Measurements from ENCODE around the gene ASPM. TPM values are rescaled to one million over a fixed set of nuclear protein-coding genes. Genes with fewer than 3 reads are reported as not detected.
"Not testable (repeated sequence)": the region's sequence is repeated elsewhere in the genome, so short reads cannot be mapped to it uniquely, and the experiment has no call there.

ASPM gene
- total RNA-seq, 2 experiments from 2014 or later = 26.4 to 27.6 TPM

DNA sequence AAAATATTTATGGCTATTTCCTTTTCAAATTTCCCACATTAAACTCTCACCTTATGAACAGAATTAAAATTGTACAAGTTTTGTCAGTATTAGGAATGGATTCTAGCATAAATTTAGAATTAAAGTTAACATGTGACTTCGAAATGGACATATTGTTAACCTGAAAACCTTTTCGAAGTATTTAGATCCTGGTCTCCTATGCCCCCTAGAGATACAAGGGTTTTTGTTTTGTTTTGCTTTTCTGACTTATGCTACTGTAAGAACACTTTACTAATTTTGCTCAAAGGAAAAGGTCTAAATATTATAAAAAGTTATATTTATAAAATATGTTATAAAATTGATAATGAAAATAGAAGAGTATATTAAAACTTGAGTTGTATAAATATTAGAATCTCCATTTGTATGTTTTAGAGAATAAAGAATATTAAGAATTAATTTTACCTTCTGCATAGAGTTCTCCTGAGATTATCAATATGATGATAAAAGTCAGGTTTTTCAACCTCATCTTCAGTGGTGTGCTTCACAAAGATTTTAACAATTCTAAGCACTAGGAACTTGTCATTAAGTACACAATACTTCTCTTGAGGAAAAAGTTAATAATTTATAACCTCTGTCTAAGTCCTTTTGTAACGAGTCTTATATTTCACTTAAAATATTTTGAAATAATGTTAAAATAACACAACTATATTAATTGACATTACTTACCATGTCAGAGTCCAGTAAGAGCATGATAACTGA lies 79.6 kb downstream of the ASPM start, which contains the start of gene F13B:
F13B (minus strand) TSS at position 542 of the 738 bp plus-strand sequence; CDS start at position 505, 37 bp downstream.
- Mint-ChIP-seq H3K27me3 (ENCODE audit: low read depth) (peaks cover 9% of the 10 kb centered on the region), H3K9me3 (peaks cover 2% of the 10 kb centered on the region), H3K4me3 (no peak within 1 kb of the TSS), H3K36me3 (ENCODE audit: low read depth) (no peaks in the 10 kb centered on the region), H3K27ac (no peak within 1 kb of the TSS), H3K4me1 (ENCODE audit: low read depth) (no peaks in the 10 kb centered on the region)
- intact Hi-C loops (cut with micrococcal nuclease) = no loop called here
- CTCF ChIA-PET = no interaction called here
- no peak for DNase-seq

GRCh38 chr1:197066277-197066676 lies 80.2 kb downstream of the ASPM start:
- no peak overlapping the region for H3K27ac Mint-ChIP-seq
- no peaks in the 10 kb centered on the region for H3K36me3 Mint-ChIP-seq (ENCODE audit: low read depth)
- CTCF ChIA-PET = no interaction called here
- peaks cover 2% of the 10 kb centered on the region for H3K9me3 Mint-ChIP-seq
- intact Hi-C loops (cut with micrococcal nuclease) = no loop called here
- H3K4me1 Mint-ChIP-seq (ENCODE audit: low read depth) = no peaks in the 10 kb centered on the region
- H3K4me3 Mint-ChIP-seq = no peak overlapping the region
- H3K27me3 Mint-ChIP-seq (ENCODE audit: low read depth) = peaks cover 9% of the 10 kb centered on the region
- DNase-seq = no peak

DNA sequence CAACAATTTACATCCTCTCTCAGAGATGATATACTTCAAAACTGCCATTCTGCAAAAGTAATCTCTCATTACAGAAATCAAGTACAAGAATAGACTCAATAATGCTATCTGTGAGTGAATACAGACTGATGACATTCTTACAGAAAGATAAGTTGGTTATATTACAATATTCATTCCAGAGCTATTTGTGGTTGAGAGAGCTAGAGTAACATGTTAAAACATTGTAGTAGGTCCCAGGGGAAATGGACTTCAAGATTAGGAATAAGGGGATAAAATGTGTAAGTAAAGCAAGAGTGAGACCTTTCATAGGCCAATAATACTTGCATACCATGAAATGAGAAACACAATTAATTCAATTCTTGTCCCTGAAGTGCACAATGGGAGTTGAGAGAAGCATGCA lies 80.9 kb downstream of the ASPM start:
- H3K27ac Mint-ChIP-seq = no peak overlapping the region
- H3K4me3 Mint-ChIP-seq = no peak overlapping the region
- no peak for DNase-seq
- H3K9me3 Mint-ChIP-seq = peaks cover 2% of the 10 kb centered on the region
- CTCF ChIA-PET = no interaction called here
- H3K36me3 Mint-ChIP-seq (ENCODE audit: low read depth) = no peaks in the 10 kb centered on the region
- intact Hi-C loops (cut with micrococcal nuclease) = no loop called here
- H3K27me3 Mint-ChIP-seq (ENCODE audit: low read depth) = peaks cover 9% of the 10 kb centered on the region
- H3K4me1 Mint-ChIP-seq (ENCODE audit: low read depth) = no peaks in the 10 kb centered on the region

DNA sequence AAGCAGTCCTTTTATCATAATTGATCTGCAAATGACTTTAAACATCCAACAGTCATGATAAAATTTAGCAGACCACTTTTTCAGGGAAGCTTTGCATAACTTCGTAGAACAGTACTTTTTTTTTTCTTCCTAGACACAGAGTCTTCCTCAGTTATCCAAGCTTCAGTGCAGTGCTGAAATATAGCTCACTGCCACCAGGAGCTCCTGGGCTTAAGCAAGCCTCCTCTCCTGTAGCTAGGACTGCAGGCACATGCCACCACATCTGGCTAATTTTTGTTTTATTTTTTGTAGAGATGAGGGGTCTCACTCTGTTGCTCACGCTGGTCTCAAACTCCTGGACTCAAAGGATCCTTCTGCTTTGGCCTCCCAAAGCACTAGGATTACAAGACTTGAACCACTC lies 83.3 kb downstream of the ASPM start:
- intact Hi-C loops (cut with micrococcal nuclease) = no loop called here
- H3K27ac Mint-ChIP-seq = no peak overlapping the region
- H3K27me3 Mint-ChIP-seq (ENCODE audit: low read depth) = peaks cover 8% of the 10 kb centered on the region
- CTCF ChIA-PET = interaction anchor here (0.6 kb wide), 1 partner anchor 32 kb away, joined by 3 read pairs; no protein-coding TSS in a partner anchor
- DNase-seq = no peak
- H3K9me3 Mint-ChIP-seq = no peaks in the 10 kb centered on the region
- H3K4me3 Mint-ChIP-seq = no peak overlapping the region
- H3K4me1 Mint-ChIP-seq (ENCODE audit: low read depth) = no peaks in the 10 kb centered on the region
- H3K36me3 Mint-ChIP-seq (ENCODE audit: low read depth) = no peaks in the 10 kb centered on the region

GRCh38 chr1:197062692-197063091 lies 83.8 kb downstream of the ASPM start:
- intact Hi-C loops (cut with micrococcal nuclease) = no loop called here
- Mint-ChIP-seq H3K27ac (no peak overlapping the region), H3K4me3 (no peak overlapping the region), H3K9me3 (no peaks in the 10 kb centered on the region), H3K4me1 (ENCODE audit: low read depth) (no peaks in the 10 kb centered on the region), H3K27me3 (ENCODE audit: low read depth) (peaks cover 8% of the 10 kb centered on the region), H3K36me3 (ENCODE audit: low read depth) (no peaks in the 10 kb centered on the region)
- DNase-seq = no peak
- CTCF ChIA-PET = no interaction called here

GRCh38 chr1:197049100-197049499 lies 97.4 kb downstream of the ASPM start:
- H3K4me1 Mint-ChIP-seq (ENCODE audit: low read depth) = no peaks in the 10 kb centered on the region
- no peaks in the 10 kb centered on the region for H3K27me3 Mint-ChIP-seq (ENCODE audit: low read depth)
- no peaks in the 10 kb centered on the region for H3K9me3 Mint-ChIP-seq
- intact Hi-C loops (cut with micrococcal nuclease) = no loop called here
- no peak overlapping the region for H3K27ac Mint-ChIP-seq
- DNase-seq = no peak
- no peaks in the 10 kb centered on the region for H3K36me3 Mint-ChIP-seq (ENCODE audit: low read depth)
- no peak overlapping the region for H3K4me3 Mint-ChIP-seq
- CTCF ChIA-PET = no interaction called here

- Mint-ChIP-seq H3K27me3 (ENCODE audit: low read depth) (peaks cover 3% of the 10 kb centered on the region), H3K36me3 (ENCODE audit: low read depth) (no peaks in the 10 kb centered on the region), H3K4me1 (ENCODE audit: low read depth) (no peaks in the 10 kb centered on the region), H3K4me3 (no peak overlapping the region), H3K27ac (no peak overlapping the region), H3K9me3 (no peaks in the 10 kb centered on the region)
- intact Hi-C loops (cut with micrococcal nuclease) = no loop called here
- CTCF ChIA-PET = interaction anchor here (0.6 kb wide), 1 partner anchor 112 kb away, joined by 5 read pairs; no protein-coding TSS in a partner anchor
- no peak for DNase-seq
These were observed 103.7 kb downstream of the ASPM start for GRCh38 chr1:197042676-197043341.

- H3K27ac Mint-ChIP-seq = no peak overlapping the region
- intact Hi-C loops (cut with micrococcal nuclease) = no loop called here
- H3K4me3 Mint-ChIP-seq = no peak overlapping the region
- H3K4me1 Mint-ChIP-seq (ENCODE audit: low read depth) = no peaks in the 10 kb centered on the region
- peaks cover 4% of the 10 kb centered on the region for H3K27me3 Mint-ChIP-seq (ENCODE audit: low read depth)
- no peaks in the 10 kb centered on the region for H3K36me3 Mint-ChIP-seq (ENCODE audit: low read depth)
- H3K9me3 Mint-ChIP-seq = no peaks in the 10 kb centered on the region
- CTCF ChIA-PET = no interaction called here
- no peak for DNase-seq
These were observed 104.7 kb downstream of the ASPM start for GRCh38 chr1:197041486-197042353.

- CTCF ChIA-PET = interaction anchor here (0.7 kb wide), 1 partner anchor 49 kb away, joined by 4 read pairs; no protein-coding TSS in a partner anchor
- no peaks in the 10 kb centered on the region for H3K9me3 Mint-ChIP-seq
These were observed 109.6 kb downstream of the ASPM start for GRCh38 chr1:197036861-197037260.

GRCh38 chr1:197034631-197035339 lies 111.7 kb downstream of the ASPM start:
- H3K36me3 Mint-ChIP-seq (ENCODE audit: low read depth); H3K9me3 Mint-ChIP-seq; intact Hi-C loops (cut with micrococcal nuclease); H3K27me3 Mint-ChIP-seq (ENCODE audit: low read depth); DNase-seq; CTCF ChIA-PET; H3K4me3 Mint-ChIP-seq; H3K27ac Mint-ChIP-seq; H3K4me1 Mint-ChIP-seq (ENCODE audit: low read depth): not testable (repeated sequence)

More at GRCh38 chr1:197036861-197037260, 109.6 kb downstream of the ASPM start:
- DNase-seq = no peak
- H3K4me3 Mint-ChIP-seq = no peak overlapping the region
- no peaks in the 10 kb centered on the region for H3K36me3 Mint-ChIP-seq (ENCODE audit: low read depth)
- H3K4me1 Mint-ChIP-seq (ENCODE audit: low read depth) = no peaks in the 10 kb centered on the region
- peaks cover 2% of the 10 kb centered on the region for H3K27me3 Mint-ChIP-seq (ENCODE audit: low read depth)
- intact Hi-C loops (cut with micrococcal nuclease) = no loop called here
- no peak overlapping the region for H3K27ac Mint-ChIP-seq
